ENCODE data around the gene KIF1A.

- TF ChIP-seq, protein P1, sequence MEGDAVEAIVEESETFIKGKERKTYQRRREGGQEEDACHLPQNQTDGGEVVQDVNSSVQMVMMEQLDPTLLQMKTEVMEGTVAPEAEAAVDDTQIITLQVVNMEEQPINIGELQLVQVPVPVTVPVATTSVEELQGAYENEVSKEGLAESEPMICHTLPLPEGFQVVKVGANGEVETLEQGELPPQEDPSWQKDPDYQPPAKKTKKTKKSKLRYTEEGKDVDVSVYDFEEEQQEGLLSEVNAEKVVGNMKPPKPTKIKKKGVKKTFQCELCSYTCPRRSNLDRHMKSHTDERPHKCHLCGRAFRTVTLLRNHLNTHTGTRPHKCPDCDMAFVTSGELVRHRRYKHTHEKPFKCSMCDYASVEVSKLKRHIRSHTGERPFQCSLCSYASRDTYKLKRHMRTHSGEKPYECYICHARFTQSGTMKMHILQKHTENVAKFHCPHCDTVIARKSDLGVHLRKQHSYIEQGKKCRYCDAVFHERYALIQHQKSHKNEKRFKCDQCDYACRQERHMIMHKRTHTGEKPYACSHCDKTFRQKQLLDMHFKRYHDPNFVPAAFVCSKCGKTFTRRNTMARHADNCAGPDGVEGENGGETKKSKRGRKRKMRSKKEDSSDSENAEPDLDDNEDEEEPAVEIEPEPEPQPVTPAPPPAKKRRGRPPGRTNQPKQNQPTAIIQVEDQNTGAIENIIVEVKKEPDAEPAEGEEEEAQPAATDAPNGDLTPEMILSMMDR (IDR thresholded peaks at IDR 0.05; ENCODE audit: insufficient read depth, low read length), result no peak
- TF ChIP-seq POLR2AphosphoS5 (IDR thresholded peaks at IDR 0.05; ENCODE audit: low read depth), result no peak
- TF ChIP-seq, protein P2, sequence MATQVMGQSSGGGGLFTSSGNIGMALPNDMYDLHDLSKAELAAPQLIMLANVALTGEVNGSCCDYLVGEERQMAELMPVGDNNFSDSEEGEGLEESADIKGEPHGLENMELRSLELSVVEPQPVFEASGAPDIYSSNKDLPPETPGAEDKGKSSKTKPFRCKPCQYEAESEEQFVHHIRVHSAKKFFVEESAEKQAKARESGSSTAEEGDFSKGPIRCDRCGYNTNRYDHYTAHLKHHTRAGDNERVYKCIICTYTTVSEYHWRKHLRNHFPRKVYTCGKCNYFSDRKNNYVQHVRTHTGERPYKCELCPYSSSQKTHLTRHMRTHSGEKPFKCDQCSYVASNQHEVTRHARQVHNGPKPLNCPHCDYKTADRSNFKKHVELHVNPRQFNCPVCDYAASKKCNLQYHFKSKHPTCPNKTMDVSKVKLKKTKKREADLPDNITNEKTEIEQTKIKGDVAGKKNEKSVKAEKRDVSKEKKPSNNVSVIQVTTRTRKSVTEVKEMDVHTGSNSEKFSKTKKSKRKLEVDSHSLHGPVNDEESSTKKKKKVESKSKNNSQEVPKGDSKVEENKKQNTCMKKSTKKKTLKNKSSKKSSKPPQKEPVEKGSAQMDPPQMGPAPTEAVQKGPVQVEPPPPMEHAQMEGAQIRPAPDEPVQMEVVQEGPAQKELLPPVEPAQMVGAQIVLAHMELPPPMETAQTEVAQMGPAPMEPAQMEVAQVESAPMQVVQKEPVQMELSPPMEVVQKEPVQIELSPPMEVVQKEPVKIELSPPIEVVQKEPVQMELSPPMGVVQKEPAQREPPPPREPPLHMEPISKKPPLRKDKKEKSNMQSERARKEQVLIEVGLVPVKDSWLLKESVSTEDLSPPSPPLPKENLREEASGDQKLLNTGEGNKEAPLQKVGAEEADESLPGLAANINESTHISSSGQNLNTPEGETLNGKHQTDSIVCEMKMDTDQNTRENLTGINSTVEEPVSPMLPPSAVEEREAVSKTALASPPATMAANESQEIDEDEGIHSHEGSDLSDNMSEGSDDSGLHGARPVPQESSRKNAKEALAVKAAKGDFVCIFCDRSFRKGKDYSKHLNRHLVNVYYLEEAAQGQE (IDR thresholded peaks at IDR 0.05; ENCODE audit: insufficient replicate concordance, low read depth), result no peak
- no peak for TF ChIP-seq GABPA (IDR thresholded peaks at IDR 0.05; ENCODE audit: low read depth)
These were observed 3.2 kb downstream of the KIF1A start for GRCh38 chr2:240816584-240817495.

Measured in HL-60 (cell line).